ENCODE results near the gene ADARB2.

GRCh38 chr10:1214071-1214675 lies 523.2 kb downstream of the ADARB2 start:
- TF ChIP-seq POLR2AphosphoS5 (IDR thresholded peaks at IDR 0.05; ENCODE audit: low read depth, low read length) = no peak
- TF ChIP-seq TAF1 (IDR thresholded peaks at IDR 0.05; ENCODE audit: borderline replicate concordance, insufficient read depth, low read length) = no peak
- TF ChIP-seq REST (IDR thresholded peaks at IDR 0.05; ENCODE audit: insufficient read depth in 1 of 2, low read depth in 2 of 2, low read length in 2 of 2) = no peak
